GM18868 (cell line): ENCODE measurements around the gene GYG1.

Experiments
- ATAC-seq: cut with Tn5 transposase; IDR thresholded peaks from one replicate; pipeline ENCODE4 v1.9.1; 2021; ENCODE audit warnings: mild to moderate bottlenecking, moderate library complexity; ENCODE audit not compliant: unreplicated experiment

GYG1 gene

GRCh38 chr3:149016242-149016641 is 24.9 kb downstream of the GYG1 start:
- no peak for ATAC-seq

GRCh38 chr3:149016669-149017541 is 25.6 kb downstream of the GYG1 start:
- ATAC-seq = no peak

GRCh38 chr3:149018247-149018646 is 26.9 kb downstream of the GYG1 start:
- ATAC-seq = no peak

GRCh38 chr3:149019580-149019979 is 28.2 kb downstream of the GYG1 start:
- ATAC-seq = no peak

- no peak for ATAC-seq
These were observed 29.0 kb downstream of the GYG1 start for GRCh38 chr3:149020196-149020838.

- no peak for ATAC-seq
These were observed 29.5 kb downstream of the GYG1 start for GRCh38 chr3:149020839-149021252.

GRCh38 chr3:149021830-149022229 is 30.5 kb downstream of the GYG1 start:
- ATAC-seq = no peak

- ATAC-seq = no peak
These were observed 32.6 kb downstream of the GYG1 start for GRCh38 chr3:149023951-149024350.

GRCh38 chr3:149026718-149027117 is 35.4 kb downstream of the GYG1 start:
- ATAC-seq = no peak

- ATAC-seq = no peak
These were observed 39.8 kb downstream of the GYG1 start for GRCh38 chr3:149031096-149031495.

GRCh38 chr3:149037684-149038083 is 46.3 kb downstream of the GYG1 start:
- no peak for ATAC-seq

- no peak for ATAC-seq
These were observed 47.0 kb downstream of the GYG1 start for GRCh38 chr3:149038322-149038721.

- peak; percentile 94 for ATAC-seq
These were observed 51.5 kb downstream of the GYG1 start for GRCh38 chr3:149042789-149043386.

GRCh38 chr3:149044339-149045083 is 53.2 kb downstream of the GYG1 start:
- no peak for ATAC-seq

GRCh38 chr3:149055575-149055974 is 64.2 kb downstream of the GYG1 start:
- no peak for ATAC-seq

- no peak for ATAC-seq
These were observed 66.9 kb downstream of the GYG1 start for GRCh38 chr3:149058198-149058597.

GRCh38 chr3:149058602-149059001 is 67.3 kb downstream of the GYG1 start:
- peak; percentile 81 for ATAC-seq

- ATAC-seq = no peak
These were observed 70.4 kb downstream of the GYG1 start for GRCh38 chr3:149061776-149062175.

- no peak for ATAC-seq
These were observed 76.5 kb downstream of the GYG1 start for GRCh38 chr3:149067883-149068282.
